Fibroblast of villous mesenchyme (primary cell): Measurements from ENCODE around the gene IGSF10. TPM values are rescaled to one million over a fixed set of nuclear protein-coding genes. Genes with fewer than 3 reads are reported as not detected.

ENCODE experiments used
- DNase-seq: peaks from one replicate; pipeline ENCODE4 v3.0.0-alpha.2; 2010; ENCODE audit warnings: low read depth
- H3K4me3 ChIP-seq: 2 replicates; pipeline ENCODE4 v1.5.1; 2011; ENCODE audit warnings: low read depth, mild to moderate bottlenecking, low read length
- total RNA-seq: library from RNA; depleted of rRNA; stranded (reverse); fragments of >200 nt; gene quantifications from 2 replicates; pipeline ENCODE4 v1.2.3, GENCODE V29; 2012
- TF ChIP-seq, protein P1 (sequence below): IDR thresholded peaks from 2 replicates; pipeline ENCODE4 v1.5.1; 2012; ENCODE audit warnings: low read depth, mild to moderate bottlenecking, low read length; ENCODE audit not compliant: insufficient read depth

The IGSF10 gene
- total RNA-seq, 1 donor: 2.2 TPM

DNA sequence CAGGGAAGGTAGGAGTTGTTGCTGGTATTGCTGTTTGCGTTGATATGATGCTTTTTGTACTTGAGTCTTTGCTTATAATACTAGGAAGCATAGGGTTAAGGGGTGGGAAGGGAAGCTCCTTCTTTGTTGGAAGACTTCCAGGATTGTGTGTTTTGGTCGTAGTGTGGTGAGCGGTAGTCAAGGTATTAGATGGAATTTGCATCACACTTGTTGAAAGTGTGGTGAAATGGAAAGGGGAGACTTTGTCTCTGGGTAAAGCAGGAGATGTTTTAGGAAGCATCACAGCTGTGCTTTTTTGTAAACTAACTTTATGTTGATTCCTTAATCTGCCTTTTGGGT, 14.9 kb downstream of the IGSF10 start:
- DNase-seq: no peak
- TF ChIP-seq, protein P1, sequence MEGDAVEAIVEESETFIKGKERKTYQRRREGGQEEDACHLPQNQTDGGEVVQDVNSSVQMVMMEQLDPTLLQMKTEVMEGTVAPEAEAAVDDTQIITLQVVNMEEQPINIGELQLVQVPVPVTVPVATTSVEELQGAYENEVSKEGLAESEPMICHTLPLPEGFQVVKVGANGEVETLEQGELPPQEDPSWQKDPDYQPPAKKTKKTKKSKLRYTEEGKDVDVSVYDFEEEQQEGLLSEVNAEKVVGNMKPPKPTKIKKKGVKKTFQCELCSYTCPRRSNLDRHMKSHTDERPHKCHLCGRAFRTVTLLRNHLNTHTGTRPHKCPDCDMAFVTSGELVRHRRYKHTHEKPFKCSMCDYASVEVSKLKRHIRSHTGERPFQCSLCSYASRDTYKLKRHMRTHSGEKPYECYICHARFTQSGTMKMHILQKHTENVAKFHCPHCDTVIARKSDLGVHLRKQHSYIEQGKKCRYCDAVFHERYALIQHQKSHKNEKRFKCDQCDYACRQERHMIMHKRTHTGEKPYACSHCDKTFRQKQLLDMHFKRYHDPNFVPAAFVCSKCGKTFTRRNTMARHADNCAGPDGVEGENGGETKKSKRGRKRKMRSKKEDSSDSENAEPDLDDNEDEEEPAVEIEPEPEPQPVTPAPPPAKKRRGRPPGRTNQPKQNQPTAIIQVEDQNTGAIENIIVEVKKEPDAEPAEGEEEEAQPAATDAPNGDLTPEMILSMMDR: no peak

DNA sequence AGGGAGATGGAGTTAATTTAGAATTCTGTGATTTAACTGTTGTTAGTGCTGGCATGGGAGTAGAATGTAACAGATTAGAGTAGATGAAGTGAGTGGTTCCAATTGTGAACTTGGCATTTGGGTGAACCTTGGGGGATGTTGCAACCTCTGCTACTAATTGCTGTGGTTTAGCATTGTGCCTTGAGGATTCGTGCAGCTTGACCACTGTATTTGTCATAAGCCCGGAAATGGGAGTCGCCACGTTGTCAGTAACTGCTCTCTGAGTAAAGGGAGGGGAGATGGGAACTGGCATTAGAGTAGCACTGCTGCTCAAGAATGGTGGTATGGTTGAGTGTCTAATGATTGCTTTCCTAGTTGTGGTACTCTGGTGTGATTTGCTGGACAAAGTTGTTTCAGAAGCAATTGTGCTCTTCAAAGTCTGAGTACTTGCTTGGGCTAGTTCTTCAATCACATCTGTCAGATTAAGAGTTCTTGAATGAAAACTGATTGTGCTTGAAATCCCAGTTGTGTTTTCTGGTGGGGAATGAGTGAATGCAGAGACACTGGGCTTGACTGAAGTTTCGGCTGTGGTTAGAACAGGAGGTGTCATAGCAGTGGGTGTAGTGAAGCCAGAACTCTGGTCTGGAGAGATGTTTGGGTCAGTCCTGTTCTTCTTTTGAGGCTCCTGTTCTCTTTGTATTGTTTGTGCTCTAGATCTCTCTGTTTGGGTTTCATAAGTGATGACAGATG, 15.4 kb downstream of the IGSF10 start:
- peak; percentile 34 for DNase-seq
- H3K4me3 ChIP-seq: no peak overlapping the region
- TF ChIP-seq, protein P1: no peak

More for the DNA sequence above, 14.9 kb downstream of the IGSF10 start:
- H3K4me3 ChIP-seq: no peak overlapping the region

DNA sequence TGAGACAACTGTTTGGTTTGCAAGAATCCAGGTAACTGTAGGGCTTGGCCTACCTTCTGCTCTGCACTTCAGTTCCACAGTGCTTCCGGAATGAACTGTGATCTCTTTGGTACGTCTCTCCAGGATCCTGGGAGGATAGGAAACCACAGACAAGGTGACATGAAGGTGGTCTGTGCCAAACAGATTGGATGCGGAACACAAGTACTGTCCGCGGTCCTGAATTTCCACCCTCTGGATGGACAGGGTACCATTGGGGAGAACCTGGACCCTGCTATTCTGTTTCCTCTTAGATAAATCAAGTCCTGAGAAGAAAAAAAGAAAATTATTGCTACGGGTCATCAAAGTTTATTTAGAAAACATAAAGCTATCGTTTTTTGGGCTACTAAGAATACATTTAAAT, 17.3 kb downstream of the IGSF10 start:
- H3K4me3 ChIP-seq: no peak overlapping the region
- DNase-seq: no peak
- TF ChIP-seq, protein P1: no peak

DNA sequence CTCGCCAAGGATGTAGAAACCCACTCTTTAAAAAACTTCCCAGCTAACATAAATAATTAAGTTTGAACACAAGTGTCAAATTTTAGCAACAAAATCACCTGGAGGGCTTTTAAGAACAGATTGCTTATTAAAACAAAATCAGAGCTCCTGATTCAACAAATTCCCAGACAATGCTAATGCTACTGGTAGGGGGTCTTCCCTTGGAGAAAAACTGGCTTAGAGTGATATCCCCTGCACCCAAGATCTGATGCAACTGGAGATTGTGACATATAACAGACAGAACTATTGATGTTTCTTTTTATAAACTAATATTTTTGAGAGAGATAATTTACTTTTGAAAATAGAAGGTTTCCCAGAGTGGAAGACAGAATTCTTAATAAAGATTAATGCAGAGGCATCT, 19.9 kb downstream of the IGSF10 start:
- TF ChIP-seq, protein P1: no peak
- no peak overlapping the region for H3K4me3 ChIP-seq
- no peak for DNase-seq

DNA sequence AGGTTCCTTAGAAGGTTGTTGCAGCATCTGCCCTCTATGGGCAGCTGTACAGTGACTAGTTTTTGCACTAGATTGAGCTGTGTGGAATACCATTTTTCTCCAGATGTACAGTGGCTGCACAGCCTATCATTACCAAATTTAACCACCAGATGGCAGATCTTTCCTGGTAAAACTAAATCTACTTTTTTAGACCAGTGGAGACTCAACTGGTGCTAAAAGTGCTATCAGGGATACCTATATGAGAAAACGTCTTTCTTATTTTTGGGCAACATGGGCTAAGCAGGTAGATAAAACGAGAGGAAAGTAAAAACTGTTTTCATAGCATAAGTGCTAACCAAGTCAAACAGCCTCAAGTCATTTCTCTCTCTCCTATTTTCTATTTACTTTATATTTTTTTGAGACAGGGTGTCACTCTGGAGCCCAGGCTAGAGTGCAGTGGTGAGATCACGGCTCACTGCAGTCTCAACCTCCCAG, 21.2 kb downstream of the IGSF10 start:
- no peak overlapping the region for H3K4me3 ChIP-seq
- peak; percentile 81 for DNase-seq
- TF ChIP-seq, protein P1: peak; percentile 78

DNA sequence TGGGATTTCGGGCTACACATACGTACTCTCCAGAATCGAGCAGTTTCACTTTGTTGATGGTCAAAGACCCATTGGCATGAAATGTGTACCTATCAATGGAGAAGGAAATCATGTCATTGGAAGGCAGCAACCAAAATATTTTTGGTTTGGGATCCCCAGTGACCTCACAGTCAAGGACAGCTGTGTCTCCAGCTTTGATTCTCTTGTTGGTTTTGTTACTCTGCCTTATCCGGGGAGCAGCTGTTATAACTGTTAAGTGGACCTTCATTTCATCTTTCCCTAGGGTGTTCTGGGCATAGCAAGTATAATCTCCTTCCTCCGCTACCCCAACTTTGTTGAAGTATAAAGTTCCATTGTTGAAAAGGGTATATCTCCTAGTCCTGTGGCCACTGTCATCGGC, 23.0 kb downstream of the IGSF10 start:
- no peak for DNase-seq
- TF ChIP-seq, protein P1: no peak
- no peak overlapping the region for H3K4me3 ChIP-seq
